ENCODE measurements around the gene TLE5.
A peak's percentile ranks its signal among the peaks of the same experiment; 100 is the strongest.
"Not testable (repeated sequence)": the region's sequence is repeated elsewhere in the genome, so short reads cannot be mapped to it uniquely, and the experiment has no call there.

The TLE5 gene

GRCh38 chr19:3064011-3064330 is 1.7 kb upstream of the TLE5 start:
- no peak for DNase-seq (ENCODE audit: low read depth, low spot score)
- H3K27ac ChIP-seq = no peak overlapping the region

- no peak for DNase-seq (ENCODE audit: low read depth, low spot score)
- H3K27ac ChIP-seq = peak overlapping the region; percentile 82
Measured at GRCh38 chr19:3061182-3062161, 823 bp downstream of the TLE5 start.

- H3K27ac ChIP-seq = peak overlapping the region; percentile 82
- no peak for DNase-seq (ENCODE audit: low read depth, low spot score)
Measured at GRCh38 chr19:3060857-3061181, 1.5 kb downstream of the TLE5 start.

DNA sequence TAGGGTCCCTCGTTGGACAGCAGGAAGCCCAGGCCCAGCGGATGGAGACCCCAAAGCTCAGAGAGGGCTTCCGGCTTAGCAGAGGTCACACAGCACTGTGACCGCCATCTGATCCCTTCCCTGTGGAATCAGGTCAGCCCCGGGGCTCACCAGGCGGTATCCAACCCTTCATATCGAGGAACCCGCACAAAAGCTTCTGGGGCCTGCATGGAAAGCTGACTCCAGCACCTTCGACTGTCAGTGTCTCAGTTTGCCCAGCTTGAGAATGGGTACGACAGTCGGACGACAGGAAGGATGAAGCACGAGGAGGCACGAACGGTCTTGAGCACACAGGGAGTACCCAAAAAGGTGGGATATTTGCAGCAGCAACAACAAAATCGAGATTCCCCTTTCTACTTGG is 2.6 kb downstream of the TLE5 start:
- no peak overlapping the region for H3K27ac ChIP-seq
- DNase-seq (ENCODE audit: low read depth, low spot score) = no peak

GRCh38 chr19:3058821-3059314 is 3.4 kb downstream of the TLE5 start:
- no peak overlapping the region for H3K27ac ChIP-seq
- DNase-seq (ENCODE audit: low read depth, low spot score) = no peak

GRCh38 chr19:3058009-3058820 is 4.1 kb downstream of the TLE5 start:
- DNase-seq (ENCODE audit: low read depth, low spot score) = no peak
- H3K27ac ChIP-seq = peak overlapping the region; percentile 98

GRCh38 chr19:3057275-3057714 is 5.0 kb downstream of the TLE5 start:
- no peak for DNase-seq (ENCODE audit: low read depth, low spot score)
- peak overlapping the region; percentile 98 for H3K27ac ChIP-seq

DNA sequence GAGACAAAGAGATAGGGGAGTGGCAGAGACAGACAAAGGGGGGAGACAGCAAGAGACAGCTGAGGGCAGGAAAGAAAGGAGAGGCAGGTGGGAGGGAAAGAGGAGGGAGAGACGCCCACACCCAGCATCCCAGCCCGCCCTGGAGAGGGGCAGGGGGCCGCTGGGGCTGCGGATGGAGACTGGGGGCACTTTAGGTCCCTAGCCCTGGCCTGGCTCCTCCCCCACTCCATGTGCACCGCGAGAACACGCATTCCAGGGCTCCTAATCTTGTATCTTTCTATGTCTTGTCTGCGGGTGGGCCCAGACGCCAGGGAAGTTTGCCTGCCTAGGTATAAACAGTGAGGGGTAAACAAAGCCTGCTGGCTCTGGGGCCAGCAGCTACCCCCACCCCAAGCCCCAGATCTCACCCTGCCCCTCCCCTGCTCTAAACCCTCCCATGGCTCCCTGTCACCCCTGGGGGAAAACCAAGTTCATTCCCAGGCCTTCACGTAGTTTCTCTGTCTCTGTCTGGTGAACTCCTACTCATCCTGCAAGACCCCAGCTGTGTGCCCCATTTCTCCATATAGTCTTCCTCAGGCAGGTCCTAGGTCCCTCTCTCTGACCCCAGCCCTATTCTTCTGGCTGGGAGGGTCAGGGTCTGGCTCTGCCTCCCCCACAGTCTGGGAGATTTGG is 5.7 kb downstream of the TLE5 start:
- H3K27ac ChIP-seq = peak overlapping the region; percentile 98
- no peak for DNase-seq (ENCODE audit: low read depth, low spot score)

DNA sequence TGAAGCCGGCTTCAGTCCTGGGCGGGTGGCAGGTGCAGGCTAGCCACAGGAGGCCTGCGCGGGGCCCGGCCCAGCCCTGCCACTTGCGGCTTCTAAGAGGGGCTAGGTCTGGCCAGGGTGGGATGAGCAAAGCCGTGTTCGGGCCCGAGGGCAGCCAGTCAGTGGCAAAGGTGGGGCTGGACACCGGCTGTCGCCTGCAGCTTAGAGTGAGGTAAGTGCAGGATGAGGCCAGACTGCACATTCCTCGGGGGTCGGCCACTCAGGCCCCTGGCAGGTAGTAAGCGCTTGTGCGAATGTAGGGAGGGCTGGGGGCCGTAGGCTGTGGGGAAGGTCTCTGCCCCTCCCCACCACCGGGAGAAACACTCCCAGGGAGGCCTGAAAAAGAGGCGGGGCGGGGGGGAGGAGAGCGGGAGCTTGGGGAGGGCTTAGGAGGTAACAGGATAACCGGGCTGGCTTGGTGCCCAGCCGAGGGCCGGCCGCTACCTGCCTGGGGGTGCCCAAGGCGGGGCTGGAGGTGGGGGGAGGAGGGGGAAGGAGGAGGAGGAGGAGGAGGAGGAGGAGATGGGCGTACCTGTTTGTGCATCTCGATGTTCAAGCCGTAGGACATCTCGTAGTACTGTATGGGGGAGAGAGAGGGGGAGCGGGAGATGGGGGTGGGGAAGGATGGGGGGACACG is 6.4 kb downstream of the TLE5 start:
- DNase-seq (ENCODE audit: low read depth, low spot score) = peak; percentile 73
- peak overlapping the region; percentile 98 for H3K27ac ChIP-seq

- H3K27ac ChIP-seq = peak overlapping the region; percentile 98
- peak; percentile 55 for DNase-seq (ENCODE audit: low read depth, low spot score)
Measured at GRCh38 chr19:3054972-3055740, 7.1 kb downstream of the TLE5 start.

GRCh38 chr19:3054265-3054971 is 7.9 kb downstream of the TLE5 start:
- DNase-seq (ENCODE audit: low read depth, low spot score) = no peak
- H3K27ac ChIP-seq = peak overlapping the region; percentile 98

GRCh38 chr19:3053780-3054179 is 8.5 kb downstream of the TLE5 start:
- peak overlapping the region; percentile 98 for H3K27ac ChIP-seq
- DNase-seq (ENCODE audit: low read depth, low spot score) = no peak

DNA sequence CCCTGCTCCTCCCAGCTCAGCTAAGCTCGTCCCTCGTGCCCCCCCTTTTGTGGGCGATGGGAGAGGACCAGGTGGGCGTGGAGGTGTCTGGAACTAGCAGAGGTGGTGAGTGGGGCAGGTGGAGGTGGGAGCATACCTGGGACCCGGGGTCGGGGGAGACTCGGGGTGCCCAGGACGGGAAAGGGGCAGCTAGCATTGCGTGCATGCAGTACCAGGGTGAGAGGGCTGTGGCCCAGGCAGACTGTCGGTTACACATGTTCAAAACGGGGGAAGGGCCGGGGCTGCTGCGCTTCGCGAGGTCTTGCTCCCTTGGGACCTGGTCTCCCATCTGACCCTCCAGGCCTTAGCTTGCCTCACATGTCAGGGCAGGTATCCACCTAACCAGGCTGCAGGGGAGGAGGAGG is 9.1 kb downstream of the TLE5 start:
- no peak overlapping the region for H3K27ac ChIP-seq
- DNase-seq (ENCODE audit: low read depth, low spot score) = no peak

- not testable (repeated sequence) for DNase-seq (ENCODE audit: low read depth, low spot score); H3K27ac ChIP-seq
Measured at GRCh38 chr19:3050016-3050415, 12.3 kb downstream of the TLE5 start.

GRCh38 chr19:3049089-3049488 is 13.2 kb downstream of the TLE5 start:
- no peak overlapping the region for H3K27ac ChIP-seq
- no peak for DNase-seq (ENCODE audit: low read depth, low spot score)

- no peak for DNase-seq (ENCODE audit: low read depth, low spot score)
- H3K27ac ChIP-seq = no peak overlapping the region
Measured at GRCh38 chr19:3048190-3048533, 14.1 kb downstream of the TLE5 start.

- no peak for DNase-seq (ENCODE audit: low read depth, low spot score)
- no peak overlapping the region for H3K27ac ChIP-seq
Measured at GRCh38 chr19:3047496-3048189, 14.7 kb downstream of the TLE5 start.
